GM18526 (cell line): ENCODE results near the gene PTEN.

Source experiments
- POLR2A ChIP-seq: IDR thresholded peaks from 3 replicates; pipeline ENCODE4 v1.6.1; 2011; ENCODE audit not compliant: insufficient read length; ENCODE audit errors: extremely low read depth

Gene PTEN

DNA sequence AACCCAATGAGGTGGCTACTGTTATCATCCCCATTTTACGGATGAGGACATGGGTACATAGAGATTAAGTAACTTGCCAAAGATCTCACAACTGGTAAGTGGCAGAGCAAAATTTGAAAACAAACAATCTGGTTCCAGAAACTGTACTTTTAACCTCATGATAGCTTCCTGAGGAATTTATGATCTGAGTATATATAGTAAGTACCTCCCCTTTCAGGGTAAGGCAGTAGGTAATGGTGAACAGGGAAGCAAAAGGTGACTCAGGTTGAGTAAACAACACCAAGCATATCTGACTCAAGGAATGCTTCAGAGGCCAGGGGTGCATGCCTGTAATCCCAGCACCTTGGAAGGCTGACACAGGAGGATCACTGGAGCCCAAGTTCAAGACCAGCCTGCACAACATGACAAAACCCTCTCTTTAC, 21.2 kb upstream of the PTEN start:
- TF ChIP-seq POLR2A = no peak

- no peak for TF ChIP-seq POLR2A
Observed at GRCh38 chr10:87842776-87843497, 20.5 kb upstream of the PTEN start.

DNA sequence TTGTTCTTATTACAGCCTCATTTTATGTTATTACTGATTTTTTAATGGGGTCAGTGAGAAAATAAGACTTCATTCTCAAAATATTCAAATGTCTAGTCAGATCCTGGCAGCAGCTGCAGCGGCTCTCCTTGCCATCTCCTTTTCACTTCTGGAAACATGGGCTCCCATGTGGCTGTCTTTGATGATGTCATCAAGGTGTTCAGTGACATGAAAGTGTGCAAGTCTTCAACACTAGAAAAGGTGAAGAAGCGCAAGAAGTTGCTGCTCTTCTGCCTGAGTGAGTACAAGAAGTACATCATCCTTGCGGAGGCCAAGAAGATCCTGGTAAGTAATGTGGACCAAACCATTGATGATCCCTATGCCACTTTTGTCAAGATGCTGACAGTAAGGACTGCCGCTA, 19.7 kb upstream of the PTEN start:
- TF ChIP-seq POLR2A = no peak

DNA sequence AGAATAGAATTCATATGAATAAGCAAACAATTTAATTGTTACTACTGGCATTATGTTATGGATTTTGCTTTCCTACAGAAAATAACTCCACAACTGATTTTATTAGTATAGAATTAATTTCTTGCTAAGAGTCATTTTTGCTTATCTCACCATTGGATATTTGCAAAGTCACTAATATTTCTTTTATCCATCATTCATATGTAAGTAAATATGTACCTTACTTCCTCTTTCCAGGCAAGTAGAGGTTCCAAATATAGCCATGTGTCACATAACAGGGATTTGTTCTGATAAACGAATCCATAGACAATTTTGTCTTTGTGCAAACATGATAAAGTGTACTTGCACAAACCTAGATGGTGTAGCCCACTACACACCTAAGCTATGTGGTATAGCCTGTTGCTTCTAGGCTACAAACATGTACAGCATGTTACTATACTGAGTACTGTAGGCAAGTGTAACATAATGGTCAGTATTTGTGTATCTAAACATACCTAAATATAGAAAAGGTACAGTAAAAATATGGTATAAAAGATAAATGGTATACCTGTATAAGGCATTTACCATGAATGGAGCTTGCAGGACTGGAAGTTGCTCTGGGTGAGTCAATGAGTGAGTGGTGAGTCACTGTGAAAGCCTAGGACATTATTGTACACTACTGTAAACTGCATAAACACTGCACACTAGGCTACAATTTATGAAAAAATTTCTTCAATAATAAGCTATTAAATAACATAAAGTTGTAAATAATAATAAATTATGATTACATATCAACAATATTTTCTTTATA, 18.4 kb upstream of the PTEN start:
- TF ChIP-seq POLR2A = no peak

GRCh38 chr10:87845624-87845998, 17.8 kb upstream of the PTEN start:
- TF ChIP-seq POLR2A = no peak

GRCh38 chr10:87846023-87846422, 17.4 kb upstream of the PTEN start:
- no peak for TF ChIP-seq POLR2A

- TF ChIP-seq POLR2A = no peak
Observed at GRCh38 chr10:87847550-87847949, 15.9 kb upstream of the PTEN start.

DNA sequence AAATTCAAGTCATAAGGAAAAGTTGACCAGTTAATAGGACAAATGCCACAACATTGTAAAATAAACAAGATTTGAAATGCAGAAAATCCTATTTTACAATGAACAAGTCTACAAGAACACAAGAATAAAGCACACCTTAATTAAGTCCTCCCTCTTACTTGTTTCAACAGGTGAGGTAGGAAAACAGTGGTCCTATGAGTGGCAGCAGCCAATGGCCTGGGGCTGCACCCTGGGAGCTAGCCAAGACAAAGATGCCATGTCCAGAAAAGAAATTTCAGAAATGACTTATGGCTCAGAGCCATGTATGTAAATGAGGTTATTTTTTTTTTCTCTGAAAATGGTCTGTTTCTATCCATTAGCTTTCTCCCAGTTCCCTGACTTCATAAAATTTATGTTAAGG, 14.4 kb upstream of the PTEN start:
- TF ChIP-seq POLR2A = no peak

GRCh38 chr10:87850742-87851205, 12.7 kb upstream of the PTEN start:
- no peak for TF ChIP-seq POLR2A

DNA sequence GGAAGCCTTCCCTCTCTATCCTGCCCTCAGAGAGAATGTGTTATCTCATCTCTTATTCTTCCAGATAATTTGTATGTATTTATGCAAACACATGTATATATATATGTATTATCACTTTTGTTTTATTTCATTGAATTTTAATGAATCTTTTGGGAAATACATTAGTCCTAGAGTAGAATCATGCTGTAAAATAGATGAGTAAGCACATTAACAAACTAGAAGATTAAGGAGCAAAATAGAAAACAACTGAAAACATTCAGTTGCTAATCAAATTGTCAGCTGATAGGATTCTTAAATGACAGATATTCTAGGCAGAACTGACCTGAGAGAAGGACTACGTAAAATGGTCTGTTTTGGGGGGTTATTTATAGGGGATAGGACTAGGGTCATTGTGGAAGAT, 11.3 kb upstream of the PTEN start:
- TF ChIP-seq POLR2A = no peak

DNA sequence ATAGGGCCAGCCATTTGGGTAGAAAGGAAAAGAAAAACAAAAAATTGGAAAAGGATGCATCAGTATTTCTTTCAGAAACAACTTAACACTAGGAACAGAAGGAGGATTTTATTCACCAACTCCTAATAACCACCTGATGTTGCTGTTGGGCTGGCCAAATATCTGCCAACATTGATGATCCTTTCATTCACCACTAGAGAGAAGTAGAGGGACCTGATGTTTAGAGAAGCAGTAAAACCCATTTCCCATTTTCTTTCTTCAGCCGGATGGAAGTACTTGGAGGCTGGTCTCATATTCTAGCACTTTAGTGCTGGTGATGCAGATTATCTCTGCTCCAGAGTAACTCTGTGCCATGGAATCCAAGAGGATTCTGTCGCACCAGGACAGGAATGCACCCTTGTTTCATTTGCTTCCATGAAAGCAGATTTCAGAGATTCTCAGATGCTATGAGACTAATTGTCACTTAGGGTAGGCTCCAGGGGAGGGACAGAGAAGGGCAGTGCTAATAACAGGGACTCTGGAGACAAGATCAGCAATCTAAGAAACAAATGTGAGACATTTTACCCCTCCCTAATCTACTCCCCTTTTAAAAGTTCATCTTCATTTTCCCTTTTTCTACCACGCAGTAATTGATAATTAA, 3.1 kb upstream of the PTEN start:
- no peak for TF ChIP-seq POLR2A

DNA sequence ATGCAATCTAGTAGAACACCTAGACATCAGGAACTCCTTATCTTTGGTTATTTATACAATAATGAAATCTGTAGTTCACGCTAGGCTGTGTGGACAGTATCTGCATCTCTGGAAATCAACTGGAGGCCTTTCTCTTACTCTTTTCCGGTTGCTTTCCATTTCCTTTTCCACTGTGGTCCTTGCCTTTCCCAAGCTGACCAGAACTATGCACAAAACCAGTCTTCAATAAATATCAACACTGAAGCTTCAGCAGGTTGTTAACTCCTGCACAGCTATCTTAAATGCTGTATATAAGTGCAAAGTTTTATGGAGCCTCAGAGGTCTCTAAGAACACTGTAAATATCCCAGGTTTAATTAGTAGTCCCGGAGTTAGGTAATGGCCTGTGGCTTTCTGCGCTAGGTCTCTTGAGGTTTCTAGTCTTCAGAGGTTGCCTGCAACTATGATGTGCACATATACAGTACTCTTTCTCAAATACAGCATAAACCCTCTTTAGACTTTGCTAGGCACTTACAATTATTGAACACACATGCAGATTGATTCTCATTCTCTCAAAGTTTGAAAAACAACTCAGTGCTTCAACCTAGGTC, 2.5 kb upstream of the PTEN start:
- TF ChIP-seq POLR2A = no peak

- TF ChIP-seq POLR2A = no peak
Observed at GRCh38 chr10:87861566-87861952, 1.9 kb upstream of the PTEN start.

DNA sequence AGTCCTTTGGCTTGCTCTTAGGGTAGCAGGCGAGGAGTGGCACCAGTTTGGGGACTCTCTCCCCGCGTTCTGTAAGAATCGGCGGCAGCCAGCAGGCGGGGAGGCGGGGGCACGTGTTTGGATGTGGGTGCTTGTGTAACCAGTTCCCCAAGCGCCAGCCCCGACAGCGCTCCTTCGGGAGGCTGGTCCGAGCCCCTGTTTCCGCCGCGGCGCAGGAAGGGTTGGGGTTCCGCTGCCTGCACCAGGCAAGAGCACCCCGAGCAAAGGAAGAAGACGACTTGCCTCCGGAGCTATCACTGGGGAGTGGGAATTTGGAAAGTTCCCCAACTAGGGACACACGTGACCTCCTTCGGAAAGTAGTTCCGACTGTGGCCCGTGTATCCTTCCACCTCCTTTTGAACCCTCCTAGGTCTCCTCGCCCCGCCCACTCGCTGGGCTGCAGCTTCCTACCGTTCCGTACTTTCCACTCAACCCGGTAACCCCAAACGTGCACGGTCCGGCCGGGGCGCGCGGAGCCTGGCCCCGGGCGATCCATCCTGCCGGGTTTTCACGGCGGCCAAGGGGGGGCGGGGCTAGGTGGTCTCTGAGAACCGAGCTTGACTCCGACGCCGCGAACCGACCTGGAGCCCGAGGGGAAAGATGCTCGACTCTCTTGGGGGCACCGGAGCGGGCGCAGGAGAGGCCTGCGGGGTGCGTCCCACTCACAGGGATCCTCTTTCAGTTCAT, 1.3 kb upstream of the PTEN start:
- TF ChIP-seq POLR2A = peak; percentile 93

- TF ChIP-seq POLR2A = no peak
Observed at GRCh38 chr10:87862679-87863052, 759 bp upstream of the PTEN start.

DNA sequence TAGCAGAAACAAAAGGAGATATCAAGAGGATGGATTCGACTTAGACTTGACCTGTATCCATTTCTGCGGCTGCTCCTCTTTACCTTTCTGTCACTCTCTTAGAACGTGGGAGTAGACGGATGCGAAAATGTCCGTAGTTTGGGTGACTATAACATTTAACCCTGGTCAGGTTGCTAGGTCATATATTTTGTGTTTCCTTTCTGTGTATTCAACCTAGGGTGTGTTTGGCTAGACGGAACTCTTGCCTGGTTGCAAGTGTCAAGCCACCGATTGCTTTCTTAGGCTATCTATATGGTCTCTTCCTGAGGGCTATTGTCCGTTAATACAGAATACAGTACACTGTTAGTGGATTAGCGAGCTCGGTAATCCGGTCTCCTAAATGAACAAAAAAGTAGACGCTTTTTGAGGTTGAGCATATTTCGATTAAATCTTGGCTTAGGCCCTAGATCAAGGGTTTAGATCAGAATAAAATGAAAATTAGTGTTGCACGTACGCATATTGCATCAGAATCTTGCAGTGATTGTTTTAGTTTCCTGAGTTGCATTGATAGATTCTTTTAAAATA, 1.2 kb downstream of the PTEN start:
- peak; percentile 8 for TF ChIP-seq POLR2A
